ENCODE measurements around the gene GPR152. TPM values are rescaled to one million over a fixed set of nuclear protein-coding genes. Genes with fewer than 3 reads are reported as not detected.
A peak's percentile ranks its signal among the peaks of the same experiment; 100 is the strongest.

GPR152 gene
- total RNA-seq, 2 donors from 2014 or later = not detected

GRCh38 chr11:67417425-67417824 lies 35.1 kb downstream of the GPR152 start:
- Mint-ChIP-seq H3K27me3 (no peaks in the 10 kb centered on the region), H3K4me1 (peaks cover 54% of the 10 kb centered on the region), H3K4me3 (peak overlapping the region; percentile 49), H3K36me3 (ENCODE audit: low read depth) (no peaks in the 10 kb centered on the region), H3K27ac (peak overlapping the region; percentile 87)
- DNase-seq (no peak), ATAC-seq (no peak)
- H3K9me3 ChIP-seq (ENCODE audit: control insufficient read depth, low read length, poor library complexity, severe bottlenecking) = no peaks in the 10 kb centered on the region

DNA sequence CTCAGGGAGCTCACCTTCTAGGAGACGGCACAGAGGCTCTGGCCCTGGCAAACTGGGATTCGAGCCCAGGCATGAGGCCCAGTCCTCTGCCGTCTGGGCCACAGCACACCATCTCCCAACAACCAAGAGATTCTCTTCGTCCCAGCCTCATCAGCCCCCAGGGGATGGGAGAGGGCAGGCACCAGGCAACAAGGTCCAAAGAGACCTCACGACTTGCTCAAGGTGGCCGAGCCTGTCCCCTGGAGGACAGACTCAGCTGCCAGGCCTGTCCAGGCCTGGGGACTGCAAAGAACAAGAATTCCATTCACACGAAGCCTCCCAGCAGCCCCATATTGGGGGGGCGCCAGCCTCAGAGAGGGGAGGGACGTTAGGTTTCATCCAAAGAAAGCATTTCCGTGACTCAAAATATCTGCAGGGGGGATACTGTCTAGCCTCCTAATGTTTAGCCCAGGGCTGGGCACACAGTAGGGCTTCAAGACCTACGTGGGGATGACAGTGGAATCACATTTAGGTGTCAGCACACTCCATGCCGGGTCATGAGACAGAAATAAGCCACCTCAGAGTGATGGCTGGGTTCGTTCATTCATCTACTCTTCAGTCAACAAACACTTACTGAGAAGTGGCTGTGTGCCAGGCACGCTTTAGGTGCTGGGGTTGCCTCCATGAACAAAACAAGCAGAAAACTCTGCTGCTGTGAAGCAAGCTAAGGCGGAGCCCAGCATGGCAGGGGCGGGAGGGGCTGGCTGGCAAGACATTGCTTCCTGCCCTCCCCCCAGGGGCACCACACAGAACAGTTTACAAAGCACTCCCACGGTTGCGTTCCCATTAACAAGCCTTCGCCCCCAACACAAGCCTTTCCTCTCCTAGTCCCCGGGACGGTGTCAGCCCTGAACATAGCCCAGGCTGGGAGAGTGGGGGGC lies 35.9 kb downstream of the GPR152 start:
- DNase-seq = peak; percentile 67 to 71 (median 68)
- no peaks in the 10 kb centered on the region for H3K27me3 Mint-ChIP-seq
- peak; percentile 65 for ATAC-seq
- no peaks in the 10 kb centered on the region for H3K9me3 ChIP-seq (ENCODE audit: control insufficient read depth, low read length, poor library complexity, severe bottlenecking)
- H3K27ac Mint-ChIP-seq = peak overlapping the region; percentile 87
- H3K4me3 Mint-ChIP-seq = peak overlapping the region; percentile 86
- peaks cover 60% of the 10 kb centered on the region for H3K4me1 Mint-ChIP-seq
- H3K36me3 Mint-ChIP-seq (ENCODE audit: low read depth) = no peaks in the 10 kb centered on the region

DNA sequence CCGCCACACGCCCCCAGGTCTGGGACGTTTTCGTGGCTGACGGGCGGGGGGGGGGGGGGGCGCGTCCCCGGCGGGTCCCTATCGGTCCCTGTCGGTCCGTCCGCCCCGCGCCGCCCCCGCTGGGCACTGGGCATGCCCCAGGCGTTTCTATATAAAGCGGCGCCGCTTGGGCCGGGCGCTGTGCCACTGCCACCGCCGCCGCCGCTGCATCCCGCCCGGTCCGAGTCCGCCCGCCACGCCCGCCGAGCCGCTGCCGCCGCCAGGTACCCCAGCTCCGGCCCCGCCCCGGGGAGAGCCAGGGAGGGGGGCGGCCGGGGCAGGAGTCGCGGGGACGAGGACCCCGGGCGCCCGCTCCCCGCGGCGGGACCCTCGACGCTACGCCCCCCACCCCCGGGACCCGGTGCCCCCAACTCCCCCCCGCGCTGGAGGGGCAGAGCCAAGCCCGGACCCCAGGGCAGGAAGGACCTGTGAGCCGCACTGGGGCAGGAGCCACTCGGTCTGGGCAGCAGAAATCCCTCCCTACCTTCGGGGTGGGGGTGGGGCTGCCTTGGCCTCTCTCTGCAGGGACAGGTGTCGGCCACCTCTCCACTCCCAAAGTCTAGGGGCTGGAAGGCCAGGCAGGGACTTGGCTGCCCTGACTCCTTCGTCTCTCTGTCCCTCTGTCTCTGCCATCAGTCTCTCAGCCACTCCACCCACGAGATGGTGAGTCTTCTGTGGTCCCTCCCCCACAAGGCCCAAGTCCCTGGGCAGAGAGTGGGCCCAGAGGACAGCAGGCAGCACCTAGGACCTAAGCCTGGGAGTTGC lies 36.8 kb downstream of the GPR152 start, which contains the start of gene CARNS1:
CARNS1 (plus strand) TSS at position 178 of the 804 bp plus-strand sequence; CDS start at position 700, 522 bp downstream.
- peak within 1 kb of the TSS; percentile 87 for H3K27ac Mint-ChIP-seq

DNA sequence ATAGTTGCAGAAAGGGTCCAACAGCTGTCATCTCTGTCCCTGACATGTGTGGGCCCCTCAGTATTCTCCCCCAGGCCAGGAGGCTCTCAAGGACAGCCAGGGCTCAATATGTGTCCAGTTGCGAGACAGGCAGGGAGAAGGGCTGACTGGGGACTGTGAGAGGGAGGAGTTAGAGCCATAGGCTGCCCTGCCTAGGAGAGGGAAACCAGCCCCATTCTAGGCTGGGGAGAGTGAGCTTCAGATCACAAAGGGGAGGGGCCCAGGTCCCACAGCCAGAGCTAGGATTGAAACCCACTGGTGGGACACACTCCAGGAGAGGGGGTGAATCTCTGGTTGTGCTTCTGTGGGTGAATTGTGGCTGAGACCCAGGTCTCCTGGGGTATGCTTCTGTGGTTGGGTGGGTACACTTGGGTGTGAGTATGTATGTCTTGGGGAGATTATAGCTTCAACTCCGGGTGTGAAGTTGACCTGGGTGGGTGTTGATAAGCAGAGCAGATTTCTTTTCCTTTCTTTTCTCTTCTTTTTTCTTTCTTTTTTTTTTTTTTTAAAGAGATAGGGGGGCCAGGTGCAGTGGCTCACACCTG lies 39.2 kb downstream of the GPR152 start:
- no peaks in the 10 kb centered on the region for H3K9me3 ChIP-seq (ENCODE audit: control insufficient read depth, low read length, poor library complexity, severe bottlenecking)
- H3K27me3 Mint-ChIP-seq = no peaks in the 10 kb centered on the region
- no peak overlapping the region for H3K4me3 Mint-ChIP-seq
- peak overlapping the region; percentile 94 for H3K27ac Mint-ChIP-seq
- H3K4me1 Mint-ChIP-seq = peaks cover 67% of the 10 kb centered on the region
- DNase-seq (no peak), ATAC-seq (no peak)
- H3K36me3 Mint-ChIP-seq (ENCODE audit: low read depth) = no peaks in the 10 kb centered on the region

More for the DNA sequence above, 36.8 kb downstream of the GPR152 start, which contains the start of gene CARNS1:
- DNase-seq = no peak
- H3K4me3 Mint-ChIP-seq = peak within 1 kb of the TSS; percentile 86
- no peaks in the 10 kb centered on the region for H3K36me3 Mint-ChIP-seq (ENCODE audit: low read depth)
- peaks cover 66% of the 10 kb centered on the region for H3K4me1 Mint-ChIP-seq
- H3K27me3 Mint-ChIP-seq = no peaks in the 10 kb centered on the region
- ATAC-seq = no peak
- H3K9me3 ChIP-seq (ENCODE audit: control insufficient read depth, low read length, poor library complexity, severe bottlenecking) = no peaks in the 10 kb centered on the region

- DNase-seq = no peak
- no peaks in the 10 kb centered on the region for H3K27me3 Mint-ChIP-seq
- peaks cover 69% of the 10 kb centered on the region for H3K4me1 Mint-ChIP-seq
- peak overlapping the region; percentile 94 for H3K27ac Mint-ChIP-seq
- H3K36me3 Mint-ChIP-seq (ENCODE audit: low read depth) = no peaks in the 10 kb centered on the region
- peak overlapping the region; percentile 19 for H3K4me3 Mint-ChIP-seq
- H3K9me3 ChIP-seq (ENCODE audit: control insufficient read depth, low read length, poor library complexity, severe bottlenecking) = no peaks in the 10 kb centered on the region
- ATAC-seq = no peak
Measured at GRCh38 chr11:67412495-67413179, 39.9 kb downstream of the GPR152 start.

GRCh38 chr11:67411785-67412152 lies 40.8 kb downstream of the GPR152 start:
- H3K9me3 ChIP-seq (ENCODE audit: control insufficient read depth, low read length, poor library complexity, severe bottlenecking) = no peaks in the 10 kb centered on the region
- H3K4me1 Mint-ChIP-seq = peaks cover 73% of the 10 kb centered on the region
- DNase-seq = no peak
- peaks cover 3% of the 10 kb centered on the region for H3K36me3 Mint-ChIP-seq (ENCODE audit: low read depth)
- no peaks in the 10 kb centered on the region for H3K27me3 Mint-ChIP-seq
- H3K4me3 Mint-ChIP-seq = peak overlapping the region; percentile 41
- no peak for ATAC-seq
- H3K27ac Mint-ChIP-seq = peak overlapping the region; percentile 94

DNA sequence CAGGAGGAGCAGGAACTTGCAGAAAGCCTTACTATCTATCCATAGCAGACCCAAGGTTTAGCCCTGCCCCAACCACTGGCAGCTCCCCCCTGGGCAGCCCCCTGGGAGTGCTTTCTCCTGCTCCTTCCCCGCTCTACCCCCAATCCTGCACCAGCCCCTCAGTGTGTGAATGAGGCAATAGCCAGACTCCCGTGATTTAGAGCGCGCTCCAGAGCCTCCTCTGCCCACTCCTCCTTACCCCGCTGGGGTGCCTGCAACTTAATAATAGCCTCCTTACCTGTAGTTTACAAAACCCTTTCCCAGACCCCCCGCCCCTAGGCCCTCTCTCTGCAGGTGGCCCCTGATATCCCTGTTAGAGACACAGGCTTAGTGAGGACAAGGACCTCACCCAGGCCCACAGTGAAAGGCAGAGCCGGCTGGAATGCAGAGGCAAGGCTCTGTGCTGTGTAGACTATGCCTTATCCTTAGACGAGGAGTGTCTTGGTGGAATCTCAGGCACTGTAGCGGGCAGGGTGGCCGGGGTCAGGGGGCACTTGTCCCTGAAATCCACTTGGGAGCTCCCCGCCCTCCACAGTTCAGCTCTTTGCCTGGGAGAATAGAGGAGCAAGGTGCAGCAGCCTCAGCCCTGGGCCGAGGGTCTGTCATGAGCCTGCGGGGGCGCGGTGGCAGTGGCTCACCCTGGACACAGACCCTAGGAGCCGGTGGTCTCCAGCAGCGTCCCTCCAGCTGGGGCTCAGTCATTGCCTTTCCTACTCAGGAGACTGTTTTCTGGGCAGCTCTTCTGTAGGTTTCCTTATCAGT lies 41.3 kb downstream of the GPR152 start:
- ATAC-seq (no peak), DNase-seq (no peak)
- Mint-ChIP-seq H3K27ac (peak overlapping the region; percentile 94), H3K4me3 (peak overlapping the region; percentile 59), H3K4me1 (peaks cover 71% of the 10 kb centered on the region), H3K27me3 (no peaks in the 10 kb centered on the region), H3K36me3 (ENCODE audit: low read depth) (peaks cover 3% of the 10 kb centered on the region)
- H3K9me3 ChIP-seq (ENCODE audit: control insufficient read depth, low read length, poor library complexity, severe bottlenecking) = no peaks in the 10 kb centered on the region

- Mint-ChIP-seq H3K27ac (peak overlapping the region; percentile 94), H3K4me3 (peak overlapping the region; percentile 88), H3K36me3 (ENCODE audit: low read depth) (peaks cover 3% of the 10 kb centered on the region), H3K27me3 (no peaks in the 10 kb centered on the region), H3K4me1 (peaks cover 72% of the 10 kb centered on the region)
- ATAC-seq = no peak
- DNase-seq = no peak
- no peaks in the 10 kb centered on the region for H3K9me3 ChIP-seq (ENCODE audit: control insufficient read depth, low read length, poor library complexity, severe bottlenecking)
Measured at GRCh38 chr11:67410369-67410831, 42.1 kb downstream of the GPR152 start.

GRCh38 chr11:67409781-67410368 lies 42.7 kb downstream of the GPR152 start:
- no peak for DNase-seq
- Mint-ChIP-seq H3K4me1 (peaks cover 72% of the 10 kb centered on the region), H3K27ac (peak overlapping the region; percentile 94), H3K27me3 (no peaks in the 10 kb centered on the region), H3K36me3 (ENCODE audit: low read depth) (peaks cover 3% of the 10 kb centered on the region), H3K4me3 (peak overlapping the region; percentile 88)
- no peak for ATAC-seq
- H3K9me3 ChIP-seq (ENCODE audit: control insufficient read depth, low read length, poor library complexity, severe bottlenecking) = no peaks in the 10 kb centered on the region

GRCh38 chr11:67409261-67409666 lies 43.3 kb downstream of the GPR152 start:
- Mint-ChIP-seq H3K4me1 (peaks cover 75% of the 10 kb centered on the region), H3K27ac (peak overlapping the region; percentile 94), H3K4me3 (peak overlapping the region; percentile 99), H3K27me3 (no peaks in the 10 kb centered on the region), H3K36me3 (ENCODE audit: low read depth) (peaks cover 7% of the 10 kb centered on the region)
- DNase-seq (peak; percentile 47 to 55 (median 49)), ATAC-seq (peak; percentile 74)
- no peaks in the 10 kb centered on the region for H3K9me3 ChIP-seq (ENCODE audit: control insufficient read depth, low read length, poor library complexity, severe bottlenecking)

- DNase-seq (no peak), ATAC-seq (peak; percentile 17)
- Mint-ChIP-seq H3K4me1 (peaks cover 74% of the 10 kb centered on the region), H3K4me3 (peak overlapping the region; percentile 99), H3K36me3 (ENCODE audit: low read depth) (peaks cover 9% of the 10 kb centered on the region), H3K27me3 (no peaks in the 10 kb centered on the region), H3K27ac (peak overlapping the region; percentile 94)
- no peaks in the 10 kb centered on the region for H3K9me3 ChIP-seq (ENCODE audit: control insufficient read depth, low read length, poor library complexity, severe bottlenecking)
Measured at GRCh38 chr11:67408437-67409200, 43.9 kb downstream of the GPR152 start.
